HUDEP-2 (cell line): ENCODE measurements around the gene TMEM79.
A peak's percentile ranks its signal among the peaks of the same experiment; 100 is the strongest.

Experiments
- DNase-seq, 76 experiments: peaks; one replicate each; lab custom pipeline; 2025; ENCODE audit not compliant: unreplicated experiment in 76 of 76; lab: John Stamatoyannopoulos, UW

TMEM79 gene

DNA sequence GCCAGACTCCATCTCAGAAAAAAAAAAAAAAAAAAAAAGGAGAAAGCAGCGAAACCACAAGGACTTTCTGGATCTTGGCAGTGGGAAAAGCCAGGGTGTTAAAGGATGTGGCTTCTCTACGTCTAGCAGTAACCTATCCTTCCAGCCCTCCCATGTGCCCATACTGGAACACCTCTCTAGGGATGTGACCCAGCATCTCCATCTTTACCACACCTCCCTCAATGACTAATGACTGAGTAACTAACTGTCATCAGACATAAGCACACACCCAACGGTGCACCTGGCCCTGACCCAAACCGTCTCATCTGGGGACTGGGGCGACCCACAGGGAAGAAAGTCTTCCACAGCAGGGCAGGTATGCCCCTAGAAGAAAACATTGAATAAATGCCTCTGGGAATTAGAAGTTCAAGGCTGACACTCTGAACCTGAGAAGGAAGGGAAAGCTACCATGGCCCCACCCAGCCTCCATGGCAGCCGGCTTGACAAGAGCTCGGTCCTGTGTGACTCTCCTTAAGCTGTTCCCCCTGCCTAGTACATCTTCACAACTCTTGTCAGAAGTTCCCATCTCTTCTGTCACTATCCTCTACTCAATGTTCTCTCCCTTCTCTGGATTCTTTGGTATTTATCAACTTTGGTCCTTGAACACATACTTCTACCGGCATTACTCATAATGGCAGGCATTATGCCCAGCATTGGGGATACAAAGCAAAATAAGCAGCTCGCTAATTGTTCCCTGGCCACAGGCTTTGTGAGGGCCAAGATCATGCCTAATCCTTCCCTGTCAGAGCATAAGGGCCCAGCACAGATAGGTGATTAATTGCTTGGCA is 21.5 kb upstream of the TMEM79 start:
- peak in 26 of 76 experiments; percentile 10 to 52 (median 36) for DNase-seq

DNA sequence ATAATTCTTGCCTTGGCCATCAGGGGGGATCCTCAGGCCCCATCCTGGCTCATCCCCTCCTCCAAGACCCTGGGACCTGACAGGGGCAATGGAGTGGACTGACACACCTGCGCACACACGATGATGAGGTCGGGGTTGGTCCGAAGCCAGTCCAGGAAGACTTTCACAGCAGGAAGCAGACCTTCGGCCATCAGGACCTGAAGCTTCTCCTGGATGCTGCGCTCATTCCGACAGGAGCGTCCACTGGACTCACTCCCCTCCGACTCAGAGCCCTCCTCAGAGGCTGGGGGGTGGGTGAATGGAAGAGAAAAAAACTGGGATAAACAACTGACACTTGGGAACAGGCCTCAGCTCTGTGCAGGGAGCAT is 20.9 kb upstream of the TMEM79 start:
- DNase-seq: no peak

DNA sequence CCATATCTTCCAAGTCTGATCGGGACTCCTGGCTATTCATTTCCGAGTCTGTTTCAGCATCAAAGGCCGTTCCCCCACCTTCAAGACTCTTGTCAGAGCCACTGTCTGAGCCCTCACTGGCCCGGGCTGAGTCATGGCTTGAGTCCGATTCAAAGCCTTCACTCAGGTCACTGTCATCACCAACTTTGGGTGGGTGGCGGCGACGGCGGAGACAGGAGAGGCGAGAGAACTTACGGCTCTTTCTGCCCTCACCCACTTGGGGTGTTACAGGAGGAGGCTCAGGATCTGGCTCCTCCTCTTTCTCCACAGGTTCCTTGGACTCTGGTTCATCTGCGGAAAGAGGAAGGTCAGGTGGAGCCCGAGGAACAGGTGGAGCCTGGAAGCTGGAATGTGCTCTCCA is 18.1 kb upstream of the TMEM79 start:
- no peak for DNase-seq

DNA sequence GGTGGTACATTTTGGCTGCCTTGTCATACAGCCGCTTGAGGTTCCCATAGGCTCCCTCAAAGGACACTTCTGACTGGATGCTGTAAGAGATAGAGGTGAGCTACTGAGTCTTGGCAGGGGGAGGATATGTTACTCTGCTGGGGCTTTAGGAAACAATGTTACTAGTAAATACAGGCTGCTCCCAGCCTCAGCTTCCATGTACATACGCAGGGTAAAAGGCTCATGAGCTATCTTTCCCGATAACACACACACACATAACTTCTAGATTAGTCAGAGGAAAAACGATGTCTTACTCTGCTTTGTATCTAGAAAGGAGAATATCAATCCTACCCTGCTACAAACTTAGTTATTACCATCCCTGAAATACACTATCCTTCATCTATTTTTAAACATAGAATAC is 15.8 kb upstream of the TMEM79 start:
- DNase-seq: no peak

DNA sequence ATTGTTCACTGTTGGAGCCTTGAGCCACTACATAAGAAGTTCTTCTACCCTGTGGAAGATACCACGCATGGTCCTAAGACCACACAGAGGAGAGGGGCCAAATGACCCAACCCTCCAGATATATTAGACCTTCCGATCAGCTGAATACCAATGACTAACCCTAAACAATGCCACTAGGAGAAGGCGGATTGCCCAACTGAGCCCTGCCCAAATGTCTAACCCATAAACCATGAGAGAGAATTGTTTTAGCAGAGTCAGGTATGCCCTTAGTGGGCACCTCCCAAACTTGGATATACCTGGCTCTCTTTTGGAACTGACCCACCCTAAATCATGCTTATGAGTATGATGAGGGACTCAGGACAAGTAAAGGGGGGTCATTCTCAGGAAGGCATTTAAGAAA is 13.8 kb upstream of the TMEM79 start:
- no peak for DNase-seq

DNA sequence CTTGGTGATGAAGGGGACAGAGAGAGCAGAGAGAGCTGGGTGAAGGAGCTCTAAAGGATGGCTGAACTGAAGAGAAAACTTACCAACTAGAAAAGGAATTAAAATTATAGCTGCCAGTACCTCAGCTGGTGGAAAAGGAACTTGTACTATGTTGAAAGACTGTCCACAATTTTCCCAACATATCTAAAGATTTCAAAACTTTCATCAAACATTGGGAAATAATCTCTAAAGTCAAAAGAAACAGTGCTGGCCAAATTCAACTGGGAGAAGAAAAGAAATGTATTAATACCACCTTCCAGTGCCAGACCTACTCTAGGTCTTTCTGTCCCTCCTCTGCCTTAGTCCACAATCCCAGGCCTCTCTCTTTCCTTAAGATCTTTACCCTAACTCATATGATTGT is 7.6 kb upstream of the TMEM79 start:
- no peak for DNase-seq

DNA sequence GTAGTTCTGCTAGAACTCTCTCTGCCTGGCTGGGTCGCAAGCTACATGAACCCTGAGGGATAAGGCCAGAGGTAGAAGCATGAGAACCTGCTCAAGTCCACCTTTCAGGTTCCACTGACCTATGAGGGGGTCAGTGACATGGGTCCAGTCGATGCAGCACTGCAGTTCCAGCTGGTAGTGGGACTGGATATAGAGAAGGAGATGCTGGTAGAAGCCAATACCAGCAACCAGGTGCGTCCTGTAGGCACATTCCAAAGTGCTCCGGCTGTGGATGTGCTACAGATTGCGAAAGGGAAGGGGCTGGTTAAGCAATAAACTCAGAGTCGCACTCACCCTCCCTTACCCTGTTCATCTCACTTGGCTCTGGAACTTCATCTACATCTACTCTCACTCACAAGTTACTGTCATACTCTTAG is 7.2 kb upstream of the TMEM79 start:
- DNase-seq: no peak

DNA sequence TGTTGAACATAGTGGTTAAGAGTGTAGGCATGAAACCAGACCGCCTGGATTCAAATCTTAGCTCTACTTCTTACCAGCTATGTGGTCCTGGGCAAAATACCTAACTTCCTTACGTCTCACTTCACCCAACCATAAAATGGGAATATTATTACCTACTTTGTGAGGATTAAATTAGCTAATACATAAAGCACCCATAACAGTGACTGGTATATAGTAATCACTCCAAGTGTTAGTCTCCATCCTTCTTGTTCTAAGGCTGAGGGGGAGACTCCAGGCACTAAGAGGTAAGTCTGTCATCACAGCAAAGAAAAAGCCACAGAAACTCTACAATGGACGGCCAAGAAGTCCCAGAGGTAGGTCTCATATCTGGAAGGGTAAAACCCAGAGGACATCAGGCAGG is 4.3 kb upstream of the TMEM79 start:
- no peak for DNase-seq

DNA sequence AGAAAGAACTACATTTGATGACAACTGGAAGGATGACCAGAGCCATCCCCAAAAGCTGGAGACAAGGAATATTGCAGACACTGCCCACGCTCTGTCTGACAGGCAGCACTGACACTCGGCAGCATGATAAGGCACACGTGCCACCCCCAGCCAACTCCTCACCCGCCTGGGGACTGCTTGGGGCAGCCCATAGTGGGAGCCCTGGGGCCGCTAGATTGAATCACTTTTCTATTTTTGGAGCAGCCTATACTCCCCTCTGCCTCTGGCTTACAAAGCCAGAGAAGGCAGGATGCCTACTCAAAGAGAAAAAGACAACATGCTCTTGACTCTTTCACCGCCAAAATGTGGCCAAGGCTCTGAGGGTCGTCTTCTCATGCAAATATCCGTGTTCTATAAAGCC is 2.8 kb upstream of the TMEM79 start:
- DNase-seq: peak in 72 of 76 experiments; percentile 19 to 85 (median 64)

DNA sequence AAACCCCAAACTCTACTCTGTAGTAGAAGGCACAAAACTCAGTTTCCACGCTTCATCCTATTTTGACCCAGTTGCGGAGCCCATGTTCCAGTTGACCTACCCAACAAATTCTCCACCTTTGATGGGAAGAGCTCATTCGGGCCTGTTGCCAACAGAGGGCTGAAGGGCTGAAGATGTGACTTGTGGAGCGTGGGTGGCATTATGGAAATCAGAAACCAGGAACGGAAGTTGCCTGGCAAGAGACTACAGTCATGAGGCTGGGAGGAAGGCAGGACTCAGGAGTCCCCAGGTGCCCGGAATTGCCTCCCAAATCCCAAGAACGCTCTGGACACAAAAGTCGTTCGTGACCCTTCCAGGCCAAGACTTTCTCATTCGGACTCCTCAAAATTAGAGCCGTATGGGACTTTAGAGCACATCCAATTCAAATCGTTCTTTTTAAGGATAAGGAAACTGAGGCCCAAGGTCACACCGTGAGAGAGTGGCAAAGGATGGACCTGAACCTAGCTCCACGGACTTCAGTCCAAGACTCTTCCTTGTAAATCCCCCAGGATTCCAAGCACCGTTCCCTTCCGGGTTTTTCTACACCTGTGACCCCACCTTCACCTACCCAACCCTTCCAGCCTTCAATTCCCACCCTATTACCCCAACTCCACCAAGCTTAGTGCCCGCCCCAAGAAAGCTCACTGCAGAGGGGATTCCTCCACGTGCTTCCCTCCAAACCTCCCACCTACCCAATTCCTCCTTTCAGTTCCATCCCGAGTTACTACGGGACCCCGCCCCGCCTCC is 2.2 kb upstream of the TMEM79 start:
- DNase-seq: peak in 43 of 76 experiments; percentile 2 to 59 (median 27)

DNA sequence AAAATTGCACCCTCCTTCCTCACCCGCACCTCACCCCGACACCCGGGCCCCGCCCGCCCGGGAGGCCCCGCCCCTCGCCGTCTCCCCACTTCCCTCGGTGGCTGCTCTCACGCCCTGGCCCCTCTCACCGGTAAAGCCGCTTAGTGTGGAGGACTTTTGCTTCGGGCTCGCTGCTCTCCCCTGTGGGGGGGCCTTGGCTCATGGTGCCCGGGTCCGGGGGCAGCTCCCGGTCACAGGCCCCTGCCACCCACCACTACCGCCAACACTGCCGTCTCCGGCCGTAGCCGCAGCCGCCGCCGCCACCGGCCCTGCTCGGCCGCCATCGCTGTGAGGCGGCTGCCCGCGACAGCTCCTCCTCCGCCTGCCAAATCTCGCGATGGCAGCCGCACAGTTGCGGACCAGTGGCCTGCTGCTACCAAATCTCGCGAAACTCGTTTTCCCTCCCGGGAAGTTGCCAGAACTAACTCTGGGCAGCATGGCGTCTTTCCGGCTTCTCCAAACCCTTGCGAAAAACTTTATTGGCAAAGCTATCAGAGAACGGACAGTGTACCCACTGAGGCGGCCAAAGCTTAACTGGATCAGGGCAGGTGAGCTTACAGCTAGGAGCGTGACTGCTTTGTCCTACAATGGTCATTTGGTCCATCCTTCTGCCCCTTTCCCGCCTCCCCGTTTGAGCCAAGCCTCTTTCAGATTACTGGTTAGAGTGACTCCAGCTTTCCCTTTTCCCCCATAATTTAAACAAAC is 1.5 kb upstream of the TMEM79 start, which contains the start of gene SMG5:
Gene SMG5 (minus strand): TSS at position 347 of the 744 bp plus-strand sequence. CDS start 145 bp downstream, at position 202.
- peak in 75 of 76 experiments; percentile 59 to 99 (median 94) for DNase-seq

DNA sequence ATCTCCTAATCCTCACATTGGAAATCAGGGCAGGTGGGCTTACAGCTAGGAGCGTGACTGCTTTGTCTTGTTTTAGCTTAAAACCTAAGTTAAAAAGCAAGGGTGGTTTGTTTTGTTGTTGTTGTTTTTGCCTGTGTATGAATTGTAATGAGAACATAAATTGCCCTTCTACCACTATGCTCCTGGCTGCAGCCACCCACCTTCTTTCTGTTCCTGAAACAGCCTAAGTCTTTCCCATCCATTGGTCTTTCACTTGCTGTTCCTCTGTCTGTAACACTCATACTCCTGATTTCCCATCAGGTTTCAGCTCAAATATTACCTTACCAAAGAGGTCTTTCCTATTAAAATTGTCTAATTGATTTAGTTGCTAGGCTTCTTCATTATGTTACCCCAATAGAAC is 604 bp upstream of the TMEM79 start:
- no peak for DNase-seq

DNA sequence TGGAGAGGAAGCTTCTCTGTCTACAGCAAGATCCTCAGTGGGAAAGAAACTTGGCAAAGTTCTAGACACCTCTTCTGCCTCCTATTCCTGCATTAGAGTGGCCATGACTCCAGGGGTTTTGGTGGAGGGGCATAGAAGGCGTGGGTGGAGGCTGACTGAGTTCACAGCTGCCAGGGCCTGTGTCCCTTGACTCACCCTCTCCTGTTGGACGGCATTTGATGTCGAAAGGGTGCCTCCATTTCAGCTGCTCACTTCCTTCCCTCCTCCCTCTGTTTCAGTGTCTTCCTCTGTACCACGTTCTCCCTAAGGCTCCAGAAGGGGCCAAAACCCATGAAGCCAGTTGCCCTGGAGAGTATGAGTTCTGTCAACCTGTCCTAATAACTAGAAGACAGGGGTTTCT is 632 bp downstream of the TMEM79 start:
- no peak for DNase-seq

DNA sequence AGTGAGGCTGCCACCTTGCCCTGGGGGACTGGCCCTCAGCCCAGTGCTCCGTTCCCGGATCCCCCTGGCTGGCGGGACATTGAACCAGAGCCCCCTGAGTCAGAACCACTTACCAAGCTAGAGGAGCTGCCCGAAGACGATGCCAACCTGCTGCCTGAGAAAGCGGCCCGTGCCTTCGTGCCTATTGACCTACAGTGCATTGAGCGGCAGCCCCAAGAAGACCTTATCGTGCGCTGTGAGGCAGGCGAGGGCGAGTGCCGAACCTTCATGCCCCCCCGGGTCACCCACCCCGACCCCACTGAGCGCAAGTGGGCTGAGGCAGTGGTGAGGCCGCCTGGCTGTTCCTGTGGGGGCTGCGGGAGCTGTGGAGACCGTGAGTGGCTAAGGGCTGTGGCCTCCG is 1.3 kb downstream of the TMEM79 start:
- no peak for DNase-seq

DNA sequence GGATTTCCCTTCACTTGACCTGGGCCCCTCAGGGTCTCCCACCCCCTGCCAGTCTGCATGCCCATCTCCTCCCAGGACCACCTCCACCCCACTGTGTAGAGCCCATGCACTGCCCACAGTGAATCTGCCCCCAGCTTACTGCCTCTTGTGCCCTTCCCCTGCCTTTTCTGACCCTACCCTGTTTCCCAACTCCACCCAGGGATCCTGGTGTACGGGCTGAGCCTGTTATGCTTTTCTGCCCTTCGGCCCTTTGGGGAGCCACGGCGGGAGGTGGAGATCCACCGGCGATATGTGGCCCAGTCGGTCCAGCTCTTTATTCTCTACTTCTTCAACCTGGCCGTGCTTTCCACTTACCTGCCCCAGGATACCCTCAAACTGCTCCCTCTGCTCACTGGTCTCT is 1.9 kb downstream of the TMEM79 start:
- no peak for DNase-seq

DNA sequence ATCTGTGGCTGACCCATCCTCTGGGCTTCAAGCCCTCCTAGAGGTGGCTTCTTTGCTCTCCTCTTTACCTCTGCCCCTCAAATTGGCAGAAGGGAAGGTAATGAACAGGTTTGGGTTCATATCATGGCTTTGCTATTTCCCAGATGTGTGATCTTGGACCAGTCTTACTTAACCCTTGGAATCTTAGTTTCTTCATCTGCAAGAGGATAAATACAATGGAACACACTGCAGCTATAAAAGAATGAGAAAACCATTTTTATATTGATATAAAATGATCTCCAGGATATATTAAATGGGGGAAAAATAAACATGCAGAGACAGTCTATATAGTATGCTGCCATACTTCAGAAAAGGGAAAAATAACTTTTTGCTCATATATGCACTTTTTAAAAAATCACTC is 5.7 kb downstream of the TMEM79 start:
- no peak for DNase-seq

DNA sequence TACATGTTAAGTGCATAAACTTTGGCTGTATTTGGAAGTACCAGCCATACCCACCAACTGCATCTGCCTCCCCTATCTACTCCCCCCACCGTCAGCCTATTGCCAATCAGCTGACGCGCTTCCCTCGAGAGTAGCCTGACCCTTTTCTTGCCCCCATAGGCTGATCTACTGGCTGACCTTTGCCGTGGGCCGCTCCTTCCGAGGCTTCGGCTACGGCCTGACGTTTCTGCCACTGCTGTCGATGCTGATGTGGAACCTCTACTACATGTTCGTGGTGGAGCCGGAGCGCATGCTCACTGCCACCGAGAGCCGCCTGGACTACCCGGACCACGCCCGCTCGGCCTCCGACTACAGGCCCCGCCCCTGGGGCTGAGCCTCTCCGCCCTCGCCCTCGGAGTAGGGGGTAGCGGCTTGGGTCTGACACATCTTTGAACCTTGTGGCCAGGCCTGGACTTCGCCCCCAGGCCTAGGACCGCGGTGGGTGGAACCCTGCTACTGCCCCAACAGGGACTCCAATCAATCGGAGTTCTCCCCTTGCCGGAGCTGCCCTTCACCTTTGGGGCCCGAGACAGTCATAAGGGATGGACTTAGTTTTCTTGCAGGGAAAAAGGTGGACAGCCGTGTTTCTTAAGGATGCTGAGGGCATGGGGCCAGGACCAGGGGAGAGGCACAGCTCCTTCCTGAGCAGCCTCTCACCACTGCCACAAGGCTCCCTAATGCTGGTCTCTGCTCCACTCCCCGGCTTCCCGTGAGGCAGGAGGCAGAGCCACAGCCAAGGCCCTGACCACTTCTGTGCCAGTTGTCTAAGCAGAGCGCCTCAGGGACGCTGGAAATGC is 7.3 kb downstream of the TMEM79 start:
- DNase-seq: peak in 60 of 76 experiments; percentile 3 to 75 (median 48)

DNA sequence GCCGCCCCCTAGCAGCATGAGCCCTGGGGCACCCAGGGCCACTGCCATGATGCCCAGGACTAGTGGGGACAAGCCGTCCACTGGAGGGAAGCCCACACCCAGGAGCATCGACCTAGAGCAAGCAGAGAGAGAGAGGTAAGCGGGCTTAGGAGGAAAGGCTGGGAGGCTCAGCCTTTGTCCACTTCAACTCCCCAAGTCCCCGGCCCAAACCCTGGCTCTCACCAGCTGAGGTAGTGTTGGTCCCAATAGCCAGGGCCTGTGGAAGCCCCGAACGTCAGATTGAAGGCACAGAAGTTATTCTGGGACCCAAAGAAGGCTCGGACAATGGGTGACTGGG is 8.9 kb downstream of the TMEM79 start:
- DNase-seq: no peak

DNA sequence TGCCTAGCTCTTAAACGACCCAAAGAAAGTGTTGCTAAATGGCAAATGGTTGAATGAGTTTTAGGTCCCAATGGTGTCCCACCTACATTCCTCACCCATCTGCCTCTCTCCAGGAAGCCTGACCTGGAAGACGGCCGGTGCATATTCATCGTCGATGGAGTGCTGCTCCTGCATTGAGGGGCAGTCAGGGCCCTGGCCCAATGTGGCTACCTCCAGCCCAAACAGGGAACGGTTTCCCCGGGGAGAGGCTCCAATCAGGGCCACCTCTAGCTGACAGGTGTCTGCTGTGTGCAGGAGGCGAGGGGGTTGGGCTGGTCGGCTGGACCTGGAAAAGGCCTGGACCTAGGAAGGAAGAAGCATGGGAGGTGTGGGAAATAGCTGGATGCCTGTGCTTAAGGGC is 9.8 kb downstream of the TMEM79 start:
- no peak for DNase-seq

DNA sequence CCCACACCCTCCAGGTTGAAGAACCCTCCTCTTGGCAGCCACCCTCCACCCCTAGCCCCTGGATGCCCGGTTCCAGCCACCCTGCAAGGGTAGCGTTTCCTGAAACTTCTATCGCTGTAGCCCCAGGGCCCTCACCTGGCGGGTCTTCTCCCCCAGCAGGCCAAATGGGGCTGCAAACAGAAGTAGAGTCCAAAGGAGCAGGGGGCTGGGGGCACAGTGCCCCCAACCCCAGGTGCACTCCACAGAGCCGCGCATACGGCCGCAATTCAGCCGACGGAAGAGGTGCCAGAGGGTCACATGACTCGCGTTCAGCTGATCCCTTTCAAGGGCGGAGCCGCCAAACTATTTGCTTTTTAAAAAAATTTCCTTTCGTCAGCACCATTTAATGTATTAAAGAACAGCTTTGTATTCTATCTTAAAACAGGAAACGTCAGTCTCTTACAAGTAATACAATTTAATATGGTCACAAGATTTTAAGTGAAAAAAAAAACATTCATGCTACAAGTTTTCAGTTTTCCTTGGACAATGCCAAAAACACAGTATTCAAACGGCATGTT is 11.3 kb downstream of the TMEM79 start, which contains the start of gene GLMP:
Gene GLMP (minus strand): TSS at position 289 of the 557 bp plus-strand sequence. CDS start 34 bp downstream, at position 255.
- peak in 65 of 76 experiments; percentile 3 to 68 (median 36) for DNase-seq
